ENCODE results near the gene CGRRF1. TPM values are rescaled to one million over a fixed set of nuclear protein-coding genes. Genes with fewer than 3 reads are reported as not detected.

The CGRRF1 gene
- total RNA-seq, 2 experiments from 2014 or later: 34.5 to 42.8 TPM

DNA sequence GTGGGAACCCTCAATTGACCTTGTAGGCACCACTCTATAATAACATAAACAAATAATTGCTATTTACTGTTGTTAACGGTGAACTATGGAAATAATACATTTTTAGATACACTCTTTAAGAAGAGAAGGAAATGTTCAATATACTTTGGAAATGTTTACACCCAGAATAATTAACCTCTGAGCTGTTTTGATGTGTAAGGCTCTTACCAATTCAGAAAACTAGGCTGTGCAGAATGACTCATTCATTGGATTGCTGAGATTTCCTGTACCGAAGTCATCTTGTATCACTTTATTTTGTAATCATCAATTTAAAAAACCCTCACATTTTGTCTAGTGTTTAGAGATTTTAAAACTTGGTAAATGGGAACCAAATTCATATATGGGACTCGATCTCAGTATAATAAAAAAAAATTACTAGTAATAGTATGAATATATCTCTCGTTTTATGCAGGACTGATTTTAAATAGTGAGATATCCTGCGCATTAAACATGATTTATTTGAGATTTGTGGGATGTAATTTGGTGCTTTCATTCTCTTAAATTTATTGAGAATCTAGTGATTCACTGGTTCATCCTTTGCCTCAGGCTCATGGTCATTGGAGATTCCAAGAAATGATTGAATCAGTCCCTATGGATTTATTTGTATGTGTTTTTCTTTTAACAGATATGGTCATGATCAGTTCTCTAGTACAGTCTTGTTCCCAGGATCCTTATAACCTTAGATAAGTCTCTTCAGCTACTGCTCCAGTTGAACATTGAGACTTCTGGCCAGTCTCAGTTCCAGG, 61.1 kb downstream of the CGRRF1 start:
- ATAC-seq (ENCODE audit: poor library complexity) (no peak), DNase-seq (no peak)
- intact Hi-C loops (cut with DNase I, micrococcal nuclease): no loop called here
- Mint-ChIP-seq H3K9me3 (peaks cover 8% of the 10 kb centered on the region), H3K27me3 (peaks cover 53% of the 10 kb centered on the region), H3K4me3 (no peak overlapping the region), H3K36me3 (ENCODE audit: low read depth) (peaks cover 7% of the 10 kb centered on the region), H3K4me1 (ENCODE audit: low read depth) (peaks cover 4% of the 10 kb centered on the region), H3K27ac (no peak overlapping the region)
- CTCF ChIA-PET: no interaction called here
- H3K27me3 ChIP-seq (ENCODE audit: control insufficient read depth in 1 of 2, insufficient read depth in 2 of 2, low read length in 2 of 2): peaks cover 6 to 12% of the 10 kb centered on the region in 2 experiments
- H3K36me3 ChIP-seq (ENCODE audit: insufficient read depth, low read length): no peaks in the 10 kb centered on the region
- no peak overlapping the region for H3K27ac ChIP-seq (ENCODE audit: low read depth in 1 of 2, low read length in 2 of 2)
- no peak overlapping the region for H3K4me3 ChIP-seq (ENCODE audit: low read length)
- H3K4me1 ChIP-seq (ENCODE audit: insufficient read depth, low read length): peaks cover 17% of the 10 kb centered on the region
- TF ChIP-seq CTCF (IDR thresholded peaks at IDR 0.05): no peak
- peaks cover 0 to 14% of the 10 kb centered on the region in 2 experiments for H3K9me3 ChIP-seq (ENCODE audit: control insufficient read depth in 1 of 2, insufficient read depth in 1 of 2, low read length in 2 of 2)
- POLR2A ChIA-PET: no interaction called here

DNA sequence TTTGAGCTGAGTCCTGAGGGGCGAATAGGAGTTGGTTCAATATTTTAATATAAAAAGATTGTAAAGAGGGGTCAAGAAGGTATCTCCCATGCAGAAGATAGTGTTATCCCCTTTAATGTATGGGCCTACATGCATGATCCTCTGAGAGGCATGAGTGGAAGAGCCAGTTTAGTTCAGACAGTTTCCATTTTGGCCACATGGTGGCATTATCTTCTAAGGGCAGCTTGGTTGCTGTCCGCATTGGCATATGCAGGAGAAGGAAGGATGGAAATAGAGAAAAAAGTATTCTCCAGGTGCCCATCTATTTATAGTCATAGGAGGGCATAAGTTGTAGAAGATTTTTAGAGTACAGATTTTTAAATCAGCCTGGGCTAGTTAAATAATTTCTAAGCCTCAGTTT, 62.6 kb downstream of the CGRRF1 start:
- CTCF ChIA-PET: interaction anchor here (1.4 kb wide), 1 partner anchor 202 kb away, joined by 5 read pairs; no protein-coding TSS in a partner anchor
- H3K4me1 ChIP-seq (ENCODE audit: insufficient read depth, low read length): peaks cover 10% of the 10 kb centered on the region
- peaks cover 8% of the 10 kb centered on the region for H3K9me3 Mint-ChIP-seq
- peaks cover 4% of the 10 kb centered on the region for H3K4me1 Mint-ChIP-seq (ENCODE audit: low read depth)
- no peak overlapping the region for H3K4me3 ChIP-seq (ENCODE audit: low read length)
- H3K4me3 Mint-ChIP-seq: no peak overlapping the region
- no peak for TF ChIP-seq CTCF (IDR thresholded peaks at IDR 0.05)
- no peaks in the 10 kb centered on the region for H3K36me3 ChIP-seq (ENCODE audit: insufficient read depth, low read length)
- peak in 3 of 14 experiments; percentile 21 to 30 (median 25) for DNase-seq
- peaks cover 6 to 12% of the 10 kb centered on the region in 2 experiments for H3K27me3 ChIP-seq (ENCODE audit: control insufficient read depth in 1 of 2, insufficient read depth in 2 of 2, low read length in 2 of 2)
- peaks cover 7% of the 10 kb centered on the region for H3K36me3 Mint-ChIP-seq (ENCODE audit: low read depth)
- H3K27ac Mint-ChIP-seq: no peak overlapping the region
- no peak overlapping the region for H3K27ac ChIP-seq (ENCODE audit: low read depth in 1 of 2, low read length in 2 of 2)
- POLR2A ChIA-PET: no interaction called here
- H3K27me3 Mint-ChIP-seq: peaks cover 64% of the 10 kb centered on the region
- intact Hi-C loops (cut with DNase I, micrococcal nuclease): no loop called here
- ATAC-seq (ENCODE audit: poor library complexity): no peak
- peaks cover 0 to 14% of the 10 kb centered on the region in 2 experiments for H3K9me3 ChIP-seq (ENCODE audit: control insufficient read depth in 1 of 2, insufficient read depth in 1 of 2, low read length in 2 of 2)

GRCh38 chr14:54574528-54574927, 64.8 kb downstream of the CGRRF1 start:
- Histone ChIP-seq H3K27ac (ENCODE audit: low read depth in 1 of 2, low read length in 2 of 2) (no peak overlapping the region), H3K4me3 (ENCODE audit: low read length) (no peak overlapping the region), H3K4me1 (ENCODE audit: insufficient read depth, low read length) (no peaks in the 10 kb centered on the region), H3K9me3 (ENCODE audit: control insufficient read depth in 1 of 2, insufficient read depth in 1 of 2, low read length in 2 of 2) (peaks cover 0 to 14% of the 10 kb centered on the region in 2 experiments), H3K27me3 (ENCODE audit: control insufficient read depth in 1 of 2, insufficient read depth in 2 of 2, low read length in 2 of 2) (peaks cover 0 to 5% of the 10 kb centered on the region in 2 experiments), H3K36me3 (ENCODE audit: insufficient read depth, low read length) (no peaks in the 10 kb centered on the region)
- DNase-seq: no peak
- ATAC-seq (ENCODE audit: poor library complexity): no peak
- intact Hi-C loops (cut with DNase I, micrococcal nuclease): no loop called here
- Mint-ChIP-seq H3K36me3 (ENCODE audit: low read depth) (peaks cover 4% of the 10 kb centered on the region), H3K9me3 (peaks cover 8% of the 10 kb centered on the region), H3K27me3 (peaks cover 55% of the 10 kb centered on the region), H3K27ac (no peak overlapping the region), H3K4me1 (ENCODE audit: low read depth) (no peaks in the 10 kb centered on the region), H3K4me3 (no peak overlapping the region)
- ChIA-PET CTCF (no interaction called here), POLR2A (no interaction called here)
- TF ChIP-seq CTCF (IDR thresholded peaks at IDR 0.05): no peak

Measured in CD4-positive, alpha-beta T cell (primary cell).